GM23338 (cell line): ENCODE measurements around the gene DPEP2NB. TPM values are rescaled to one million over a fixed set of nuclear protein-coding genes. Genes with fewer than 3 reads are reported as not detected.
A peak's percentile ranks its signal among the peaks of the same experiment; 100 is the strongest.

Experiments used
- ATAC-seq: fragments of 200-7000 bp; cut with Tn5 transposase; 3 replicates; pipeline ENCODE4 v1.9.1; 2020
- DNase-seq: peaks from one replicate; pipeline ENCODE4 v3.0.0-alpha.2; 2015; ENCODE audit warnings: low spot score
- H2AFZ ChIP-seq: fragments of 200-600 bp; sonication (generic); 2 replicates; pipeline ENCODE4 v1.8.0; 2016; ENCODE audit warnings: antibody characterized with exemption, mild to moderate bottlenecking, moderate library complexity
- H3F3A ChIP-seq: fragments of 200-600 bp; sonication (generic); replicated peaks from 2 replicates; pipeline ENCODE4 v1.8.0; 2017; ENCODE audit warnings: antibody characterized with exemption, mixed run types, low read depth
- H3K27ac ChIP-seq: fragments of 200-600 bp; sonication (generic); 2 replicates; pipeline ENCODE4 v1.6.1; 2016; ENCODE audit warnings: low read depth
- H3K27me3 ChIP-seq: fragments of 200-600 bp; sonication (generic); 2 replicates; pipeline ENCODE4 v1.8.0; 2016; ENCODE audit warnings: mild to moderate bottlenecking, mixed run types, moderate library complexity; ENCODE audit not compliant: insufficient read depth
- H3K36me3 ChIP-seq: fragments of 200-600 bp; sonication (generic); 2 replicates; pipeline ENCODE4 v1.8.0; 2016; ENCODE audit warnings: mild to moderate bottlenecking; ENCODE audit not compliant: insufficient read depth
- H3K4me1 ChIP-seq: fragments of 200-600 bp; sonication (generic); 2 replicates; pipeline ENCODE4 v1.8.0; 2016; ENCODE audit warnings: mild to moderate bottlenecking, moderate library complexity; ENCODE audit not compliant: insufficient read depth
- H3K4me2 ChIP-seq: fragments of 200-600 bp; sonication (generic); 2 replicates; pipeline ENCODE4 v1.7.1; 2017; ENCODE audit warnings: mixed run types
- H3K4me3 ChIP-seq: fragments of 200-600 bp; sonication (generic); 2 replicates; pipeline ENCODE4 v1.6.1; 2016; ENCODE audit warnings: mixed run types
- H3K79me2 ChIP-seq: fragments of 200-600 bp; sonication (generic); replicated peaks from 2 replicates; pipeline ENCODE4 v1.8.0; 2017; ENCODE audit warnings: mild to moderate bottlenecking; ENCODE audit not compliant: insufficient read depth
- H3K9me2 ChIP-seq: fragments of 200-600 bp; sonication (generic); 2 replicates; pipeline ENCODE4 v1.8.0; 2017; ENCODE audit not compliant: insufficient read depth
- H4K20me1 ChIP-seq: fragments of 200-600 bp; sonication (generic); replicated peaks from 2 replicates; pipeline ENCODE4 v1.8.0; 2017; ENCODE audit warnings: mild to moderate bottlenecking; ENCODE audit not compliant: insufficient read depth
- H3K27ac Mint-ChIP-seq: 2 replicates; pipeline ENCODE4 v1.8.0; 2020; ENCODE audit warnings: inconsistent platforms, mild to moderate bottlenecking, moderate library complexity, mixed read lengths
- H3K27me3 Mint-ChIP-seq: 3 replicates; pipeline ENCODE4 v1.8.0; 2022; ENCODE audit warnings: low read depth, mild to moderate bottlenecking, moderate library complexity, mixed read lengths, inconsistent platforms; ENCODE audit not compliant: insufficient read depth, poor library complexity
- H3K36me3 Mint-ChIP-seq: 3 replicates; pipeline ENCODE4 v1.8.0; 2021; ENCODE audit warnings: low read depth, mild to moderate bottlenecking, inconsistent platforms, moderate library complexity, mixed read lengths
- H3K4me1 Mint-ChIP-seq: 3 replicates; pipeline ENCODE4 v1.8.0; 2020; ENCODE audit warnings: mild to moderate bottlenecking, inconsistent platforms, mixed read lengths
- H3K4me3 Mint-ChIP-seq: 3 replicates; pipeline ENCODE4 v1.8.0; 2021; ENCODE audit warnings: moderate library complexity, mild to moderate bottlenecking, inconsistent platforms, mixed read lengths
- H3K9me3 Mint-ChIP-seq: 3 replicates; pipeline ENCODE4 v1.8.0; 2020; ENCODE audit warnings: moderate library complexity, mild to moderate bottlenecking, inconsistent platforms, mixed read lengths
- EZH2 ChIP-seq: fragments of 200-600 bp; sonication (generic); IDR thresholded peaks from one replicate; pipeline ENCODE4 v1.8.0; 2017; ENCODE audit warnings: antibody characterized with exemption, mild to moderate bottlenecking, low read depth; ENCODE audit not compliant: unreplicated experiment
- POLR2AphosphoS5 ChIP-seq: IDR thresholded peaks from 2 replicates; pipeline ENCODE4 v1.6.1; 2016; ENCODE audit warnings: antibody characterized with exemption, low read depth
- STAT1 ChIP-seq: IDR thresholded peaks from one replicate; pipeline ENCODE4 v1.6.1; 2016; ENCODE audit warnings: antibody characterized with exemption; ENCODE audit not compliant: unreplicated experiment
- ZNF114 ChIP-seq: fragments of 250-450 bp; sonication (Bioruptor Pico); IDR thresholded peaks from 2 replicates; pipeline ENCODE4 v1.5.0; 2020; ENCODE audit warnings: mild to moderate bottlenecking, moderate library complexity
- ZNF462 ChIP-seq: fragments of 250-450 bp; sonication (Bioruptor Pico); IDR thresholded peaks from 2 replicates; pipeline ENCODE4 v1.5.0; 2020; ENCODE audit warnings: mild to moderate bottlenecking, moderate library complexity
- polyA plus RNA-seq: library from polyadenylated mRNA; unstranded; fragments of >200 nt; fragmentation: Nextera tagmentation; extraction: Ambion mirVana; gene quantifications from 2 replicates; pipeline ENCODE4 v1.2.1, GENCODE V29; 2016
- total RNA-seq: library from RNA; depleted of rRNA; stranded (reverse); fragments of >200 nt; shearing (Covaris generic); gene quantifications from 2 replicates; pipeline ENCODE4 v1.2.3, GENCODE V29; 2014

Gene DPEP2NB
- total and polyA plus RNA-seq, 2 experiments from 2014 or later: not detected

GRCh38 chr16:67967183-67967957 is 48.3 kb downstream of the DPEP2NB start (continued):
- TF ChIP-seq ZNF462 (CRISPR knock-in tag) (no peak), STAT1 (no peak), EZH2 (no peak), ZNF114 (CRISPR knock-in tag) (no peak)

GRCh38 chr16:67966549-67967182 is 49.0 kb downstream of the DPEP2NB start:
- Histone ChIP-seq H3K79me2 (peaks cover 42% of the 10 kb centered on the region), H4K20me1 (peaks cover 25% of the 10 kb centered on the region), H3K27me3 (no peaks in the 10 kb centered on the region), H3K27ac (peak overlapping the region; percentile 45; the same call in 1 of the 2 replicates), H3F3A (0 out of 2 replicates have a peak, but pooled peaks cover 22% of the 10 kb centered on the region), H3K4me2 (peak overlapping the region; percentile 99), H3K9me2 (no peaks in the 10 kb centered on the region), H2AFZ (no peak overlapping the region), H3K4me3 (peak overlapping the region; percentile 91), H3K36me3 (no peaks in the 10 kb centered on the region; the same call in 1 of the 2 replicates), H3K4me1 (peaks cover 38% of the 10 kb centered on the region)
- TF ChIP-seq ZNF462 (CRISPR knock-in tag) (no peak), POLR2AphosphoS5 (peak; percentile 43; the same call in 1 of the 2 replicates)
- no peaks in the 10 kb centered on the region; the same call in 2 of the 3 replicates for H3K9me3 Mint-ChIP-seq
- ATAC-seq: peak; percentile 20
- peaks cover 44% of the 10 kb centered on the region for H3K4me1 Mint-ChIP-seq
- H3K27ac Mint-ChIP-seq: peak overlapping the region; percentile 53; the same call in 1 of the 2 replicates
- peak; percentile 52 for DNase-seq
- H3K4me3 Mint-ChIP-seq: peak overlapping the region; percentile 89
- peaks cover 12% of the 10 kb centered on the region for H3K36me3 Mint-ChIP-seq
- peaks cover 18% of the 10 kb centered on the region for H3K27me3 Mint-ChIP-seq
